ENCODE data around the gene ANAPC5. TPM values are rescaled to one million over a fixed set of nuclear protein-coding genes. Genes with fewer than 3 reads are reported as not detected.
"Not testable (repeated sequence)": the region's sequence is repeated elsewhere in the genome, so short reads cannot be mapped to it uniquely, and the experiment has no call there.

Gene ANAPC5, protein sequence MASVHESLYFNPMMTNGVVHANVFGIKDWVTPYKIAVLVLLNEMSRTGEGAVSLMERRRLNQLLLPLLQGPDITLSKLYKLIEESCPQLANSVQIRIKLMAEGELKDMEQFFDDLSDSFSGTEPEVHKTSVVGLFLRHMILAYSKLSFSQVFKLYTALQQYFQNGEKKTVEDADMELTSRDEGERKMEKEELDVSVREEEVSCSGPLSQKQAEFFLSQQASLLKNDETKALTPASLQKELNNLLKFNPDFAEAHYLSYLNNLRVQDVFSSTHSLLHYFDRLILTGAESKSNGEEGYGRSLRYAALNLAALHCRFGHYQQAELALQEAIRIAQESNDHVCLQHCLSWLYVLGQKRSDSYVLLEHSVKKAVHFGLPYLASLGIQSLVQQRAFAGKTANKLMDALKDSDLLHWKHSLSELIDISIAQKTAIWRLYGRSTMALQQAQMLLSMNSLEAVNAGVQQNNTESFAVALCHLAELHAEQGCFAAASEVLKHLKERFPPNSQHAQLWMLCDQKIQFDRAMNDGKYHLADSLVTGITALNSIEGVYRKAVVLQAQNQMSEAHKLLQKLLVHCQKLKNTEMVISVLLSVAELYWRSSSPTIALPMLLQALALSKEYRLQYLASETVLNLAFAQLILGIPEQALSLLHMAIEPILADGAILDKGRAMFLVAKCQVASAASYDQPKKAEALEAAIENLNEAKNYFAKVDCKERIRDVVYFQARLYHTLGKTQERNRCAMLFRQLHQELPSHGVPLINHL
- polyA plus RNA-seq (ENCODE audit: insufficient read length): 215 TPM
- long read RNA-seq, donor 1, transcript ANAPC5-201 (17 exons, 2,513 nt): major isoform, 6 of 34 reads
- long read RNA-seq, donor 1, transcript ANAPC5-218 (17 exons, 2,400 nt): minor isoform, 5 of 34 reads
- long read RNA-seq, donor 1, partial matches to known transcripts: 17 of 34 reads
- long read RNA-seq, donor 1, other reads (novel, unspliced or antisense): 0 of 34 reads
- long read RNA-seq, donor 2, transcript ANAPC5-203 (2 exons, 1,141 nt): major isoform, 6 of 66 reads
- long read RNA-seq, donor 2, transcript ANAPC5-201 (17 exons, 2,513 nt): minor isoform, 5 of 66 reads
- long read RNA-seq, donor 2, partial matches to known transcripts: 46 of 66 reads
- long read RNA-seq, donor 2, other reads (novel, unspliced or antisense): 0 of 66 reads
- long read RNA-seq, donor 3, transcript ANAPC5-201 (17 exons, 2,513 nt): major isoform, 6 of 79 reads
- long read RNA-seq, donor 3, partial matches to known transcripts: 63 of 79 reads
- long read RNA-seq, donor 3, other reads (novel, unspliced or antisense): 0 of 79 reads
- long read RNA-seq, donor 4, partial matches to known transcripts: 0 of 2 reads
- long read RNA-seq, donor 4, other reads (novel, unspliced or antisense): 0 of 2 reads
- long read RNA-seq, donor 5, transcript ANAPC5-208 (9 exons, 2,077 nt): minor isoform, 6 of 66 reads
- long read RNA-seq, donor 5, transcript ANAPC5-218 (17 exons, 2,400 nt): major isoform, 13 of 66 reads
- long read RNA-seq, donor 5, transcript ANAPC5-201 (17 exons, 2,513 nt): minor isoform, 10 of 66 reads
- long read RNA-seq, donor 5, partial matches to known transcripts: 34 of 66 reads
- long read RNA-seq, donor 5, other reads (novel, unspliced or antisense): 0 of 66 reads
- long read RNA-seq, donor 6, transcript ANAPC5-218 (17 exons, 2,400 nt): major isoform, 7 of 39 reads
- long read RNA-seq, donor 6, partial matches to known transcripts: 20 of 39 reads
- long read RNA-seq, donor 6, other reads (novel, unspliced or antisense): 7 of 39 reads
- long read RNA-seq, donor 7, transcript ANAPC5-201 (17 exons, 2,513 nt): minor isoform, 9 of 61 reads
- long read RNA-seq, donor 7, transcript ANAPC5-218 (17 exons, 2,400 nt): minor isoform, 5 of 61 reads
- long read RNA-seq, donor 7, transcript ANAPC5-203 (2 exons, 1,141 nt): major isoform, 12 of 61 reads
- long read RNA-seq, donor 7, partial matches to known transcripts: 31 of 61 reads
- long read RNA-seq, donor 7, other reads (novel, unspliced or antisense): 0 of 61 reads
- long read RNA-seq, donor 8, transcript ANAPC5-203 (2 exons, 1,141 nt): major isoform, 5 of 21 reads
- long read RNA-seq, donor 8, partial matches to known transcripts: 9 of 21 reads
- long read RNA-seq, donor 8, other reads (novel, unspliced or antisense): 0 of 21 reads

DNA sequence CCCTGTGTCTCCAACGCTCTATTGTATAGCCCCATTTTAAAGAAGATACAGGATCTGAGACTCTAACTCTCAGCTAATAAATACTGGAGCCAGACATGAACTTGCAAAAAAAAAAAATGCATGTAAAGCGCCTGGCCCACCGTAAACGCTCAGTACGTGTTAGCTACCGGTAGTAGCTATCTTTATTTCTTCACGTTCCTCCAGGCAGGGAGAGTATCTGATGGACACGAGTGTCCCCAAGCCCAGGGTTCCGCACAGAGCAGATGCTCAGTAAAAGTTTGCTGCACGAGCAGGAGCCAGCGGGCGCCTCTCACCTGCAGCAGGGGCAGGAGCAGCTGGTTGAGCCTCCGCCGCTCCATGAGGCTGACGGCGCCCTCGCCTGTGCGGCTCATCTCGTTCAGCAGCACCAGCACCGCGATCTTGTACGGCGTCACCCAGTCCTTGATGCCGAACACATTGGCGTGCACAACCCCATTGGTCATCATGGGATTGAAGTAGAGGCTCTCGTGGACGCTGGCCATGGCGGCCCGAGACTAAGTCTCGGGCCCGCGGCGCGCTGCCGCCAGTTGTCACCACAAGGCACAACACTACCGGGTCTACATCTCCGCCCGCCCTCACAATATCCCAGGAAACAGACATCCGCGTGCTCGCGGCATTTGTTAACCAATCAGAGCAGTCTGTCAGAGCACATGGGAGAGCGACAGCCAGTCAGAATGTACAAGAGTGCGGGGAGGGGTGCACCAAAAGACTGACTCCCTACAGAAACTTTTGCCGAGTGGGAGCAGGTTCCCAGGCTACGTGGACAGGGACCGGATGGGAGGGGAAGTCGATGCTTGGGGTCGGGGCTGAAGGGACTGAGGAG lies at the start of gene ANAPC5:
ANAPC5 (minus strand) TSS at position 592 of the 862 bp plus-strand sequence; CDS start at position 521, 71 bp downstream.
- DNase-seq: peak; percentile 98

DNA sequence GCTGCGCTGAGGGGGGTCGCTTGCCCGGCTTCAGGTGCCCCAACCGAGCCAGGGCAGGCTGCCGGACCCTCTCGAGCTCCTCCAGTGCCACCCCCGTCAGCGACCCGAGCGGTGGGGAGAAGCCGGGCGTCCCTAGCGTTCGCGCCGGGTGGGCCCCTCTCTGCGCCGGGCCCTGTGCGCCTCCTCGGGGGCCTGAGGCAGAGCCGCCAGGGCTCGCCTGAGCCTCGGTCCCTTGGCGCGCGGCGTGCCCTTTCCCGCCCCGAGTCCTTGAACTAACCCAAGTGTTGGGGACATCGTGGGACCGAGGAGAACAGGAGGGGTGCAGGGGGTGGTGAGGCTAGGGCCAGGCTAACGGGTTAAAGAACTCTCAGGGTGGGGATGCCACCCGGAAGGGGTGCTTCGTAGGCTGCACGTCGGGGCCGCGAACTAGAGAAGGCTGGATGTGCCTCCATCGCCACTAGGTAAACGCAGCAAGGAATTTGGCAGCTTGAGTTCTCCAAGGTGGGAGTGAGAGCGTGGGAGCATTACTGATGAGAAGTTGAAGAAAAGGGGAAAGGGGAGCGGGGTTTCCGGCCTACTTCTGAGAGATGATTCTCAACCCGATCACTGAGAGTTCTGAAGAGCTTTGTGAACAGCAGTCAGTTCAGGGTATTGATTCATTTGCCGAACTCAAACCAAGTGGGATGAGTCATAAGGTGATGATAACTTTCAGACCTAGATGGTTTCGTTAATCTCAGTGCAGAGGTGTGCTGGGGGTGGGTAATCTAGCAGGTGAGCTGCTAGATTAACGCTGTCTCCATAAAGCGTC lies 48.3 kb upstream of the ANAPC5 start:
- DNase-seq: no peak

DNA sequence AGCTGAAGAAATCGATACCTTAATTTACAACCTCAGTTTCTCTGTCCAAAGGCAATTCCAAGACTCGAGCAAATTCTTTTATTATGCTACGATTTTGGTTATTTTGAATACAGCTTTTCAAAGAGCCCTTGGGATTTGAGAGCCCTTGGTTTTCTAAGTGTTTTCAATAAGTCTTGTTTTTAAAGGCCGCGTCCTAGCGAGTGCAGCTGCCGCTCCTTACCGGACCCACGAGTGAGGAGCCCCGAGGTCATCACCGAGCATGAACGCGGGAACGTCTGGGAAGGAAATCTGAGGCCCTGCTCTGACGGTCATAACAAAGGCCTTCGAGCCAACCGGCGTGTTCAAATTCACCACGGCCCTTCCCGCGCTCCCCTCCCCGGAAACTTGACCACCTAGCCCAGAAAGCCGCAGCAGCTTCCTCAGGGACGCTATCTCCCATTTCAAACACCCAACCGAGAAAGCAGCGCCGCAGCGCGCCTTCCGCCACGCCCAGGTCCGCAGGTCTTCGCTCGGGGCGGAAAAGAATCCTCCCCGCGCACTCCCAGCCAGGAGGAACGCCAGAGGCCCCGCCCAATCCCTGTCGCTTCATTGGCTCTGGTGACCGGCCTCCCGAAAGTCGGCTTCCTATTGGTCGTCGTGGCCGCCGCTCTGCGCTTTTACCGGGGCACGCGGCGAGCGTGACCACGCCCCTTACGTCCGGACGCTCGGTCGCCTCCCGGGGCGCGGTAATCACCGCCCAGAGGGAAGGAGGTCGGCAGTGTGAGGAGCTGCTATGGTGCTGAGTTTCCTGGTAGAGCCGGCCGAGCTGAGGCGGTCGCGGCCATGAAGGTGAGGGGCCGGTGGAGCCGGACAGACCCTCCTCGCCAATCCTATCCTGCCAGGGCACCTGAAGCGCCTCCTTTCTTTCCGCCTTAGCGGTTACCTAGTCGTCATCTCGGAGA lies 47.5 kb upstream of the ANAPC5 start, which contains the start of gene RNF34:
RNF34 (plus strand) TSS at position 728 of the 941 bp plus-strand sequence; CDS start at position 823, 95 bp downstream.
- DNase-seq: peak; percentile 99

DNA sequence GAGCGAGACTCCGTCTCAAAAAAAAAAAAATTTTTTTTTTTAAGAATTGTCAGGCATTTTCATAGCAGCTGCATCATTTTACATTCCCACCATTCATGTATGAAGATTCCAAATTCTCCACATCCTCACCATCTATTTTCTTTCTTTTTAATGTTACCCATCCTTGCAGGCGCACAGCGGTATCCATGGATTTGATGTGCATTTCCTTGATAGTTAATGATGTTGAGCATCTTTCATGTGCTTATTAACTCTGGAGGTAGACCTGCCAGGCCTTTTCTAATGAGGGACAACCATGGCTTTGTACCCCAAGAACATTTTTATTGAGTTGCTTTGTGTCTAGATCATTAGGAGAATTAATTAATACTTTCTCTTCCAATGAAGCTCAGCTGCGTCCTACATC lies 46.1 kb upstream of the ANAPC5 start:
- no peak for DNase-seq

DNA sequence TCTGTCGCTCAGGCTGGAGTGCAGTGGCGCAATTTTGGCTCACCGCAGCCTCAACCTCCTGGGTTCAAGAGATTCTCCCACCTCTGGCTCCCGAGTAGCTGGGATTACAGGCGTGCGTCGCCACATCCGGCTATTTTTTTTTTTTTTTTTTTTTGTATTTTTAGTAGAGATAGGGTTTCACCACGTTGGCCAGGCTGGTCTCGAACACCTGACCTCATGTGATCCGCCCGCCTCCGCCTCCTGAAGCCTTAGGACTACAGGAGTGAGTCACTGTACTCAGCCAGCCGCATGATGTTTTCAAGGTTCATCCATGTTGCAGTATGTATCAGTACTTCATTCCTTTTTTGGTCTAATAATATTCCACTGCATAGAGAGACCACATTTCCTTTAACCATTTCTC lies 45.3 kb upstream of the ANAPC5 start:
- no peak for DNase-seq

DNA sequence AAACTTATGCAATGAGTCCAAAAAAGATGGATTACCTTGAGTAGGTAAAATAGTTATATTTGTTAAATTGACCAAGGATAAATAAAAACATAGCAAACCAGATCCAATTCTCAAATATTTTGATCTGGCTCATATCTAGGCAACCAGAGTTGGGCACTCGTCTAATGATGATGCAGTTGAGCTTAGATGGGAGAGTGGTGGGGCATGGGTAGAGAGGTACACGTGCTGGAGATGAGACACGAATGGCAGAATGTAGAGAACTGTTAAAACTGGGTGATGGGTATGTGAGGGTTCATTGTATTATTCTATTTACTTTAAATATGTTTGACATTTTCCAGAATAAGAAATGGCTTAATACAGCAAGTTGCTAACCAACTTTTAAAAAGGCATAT lies 40.1 kb upstream of the ANAPC5 start:
- no peak for DNase-seq

DNA sequence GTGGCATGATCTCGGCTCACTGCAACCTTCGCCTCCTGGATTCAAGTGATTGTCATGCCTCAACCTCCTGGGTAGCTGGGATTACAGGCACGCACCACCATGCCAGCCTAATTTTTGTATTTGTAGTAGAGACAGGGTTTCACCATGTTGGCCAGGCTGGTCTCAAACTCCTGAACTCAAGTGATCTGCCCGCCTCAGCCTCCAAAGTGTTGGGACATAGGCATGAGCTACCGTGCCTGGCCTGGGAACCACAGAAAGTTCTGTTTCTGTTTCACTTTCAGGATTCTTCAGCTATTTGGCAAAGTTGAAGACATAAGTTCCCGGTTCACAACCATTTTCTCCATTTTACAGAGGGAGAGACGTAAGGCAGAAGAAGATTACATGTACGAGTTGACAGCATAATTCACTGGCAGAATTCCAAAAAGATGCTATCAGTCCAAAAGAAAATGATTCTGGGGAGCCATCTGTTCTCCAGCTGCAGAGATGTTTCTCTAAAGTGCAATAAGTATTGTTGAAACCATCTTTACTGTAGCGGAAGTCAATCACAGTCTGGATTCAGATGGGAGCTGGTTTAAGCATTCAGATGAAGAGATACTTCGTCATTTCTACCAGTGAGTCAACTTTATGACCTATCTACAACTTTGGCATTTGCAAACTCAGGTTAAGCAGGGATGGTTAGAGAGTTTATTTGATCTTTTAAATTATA lies 39.6 kb upstream of the ANAPC5 start:
- DNase-seq: no peak

DNA sequence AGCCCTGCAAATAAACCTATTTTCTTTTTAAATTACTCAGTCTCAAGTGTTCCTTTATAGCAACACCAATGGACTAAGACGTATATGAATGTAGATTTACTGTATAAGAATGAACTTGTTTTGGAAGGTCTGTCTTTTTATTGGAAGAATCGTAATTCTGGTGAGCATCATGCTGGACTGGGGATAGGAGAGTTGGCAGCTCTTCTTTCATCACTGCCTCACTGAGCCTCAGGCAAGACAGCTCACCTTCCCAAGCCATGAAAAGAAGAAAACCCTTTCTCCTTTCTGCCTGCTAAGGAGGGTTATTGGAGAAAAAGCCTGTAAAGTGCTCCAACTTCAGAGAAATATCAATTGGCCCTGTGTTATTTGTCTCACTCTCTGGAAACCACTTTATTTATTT lies 38.6 kb upstream of the ANAPC5 start:
- no peak for DNase-seq

DNA sequence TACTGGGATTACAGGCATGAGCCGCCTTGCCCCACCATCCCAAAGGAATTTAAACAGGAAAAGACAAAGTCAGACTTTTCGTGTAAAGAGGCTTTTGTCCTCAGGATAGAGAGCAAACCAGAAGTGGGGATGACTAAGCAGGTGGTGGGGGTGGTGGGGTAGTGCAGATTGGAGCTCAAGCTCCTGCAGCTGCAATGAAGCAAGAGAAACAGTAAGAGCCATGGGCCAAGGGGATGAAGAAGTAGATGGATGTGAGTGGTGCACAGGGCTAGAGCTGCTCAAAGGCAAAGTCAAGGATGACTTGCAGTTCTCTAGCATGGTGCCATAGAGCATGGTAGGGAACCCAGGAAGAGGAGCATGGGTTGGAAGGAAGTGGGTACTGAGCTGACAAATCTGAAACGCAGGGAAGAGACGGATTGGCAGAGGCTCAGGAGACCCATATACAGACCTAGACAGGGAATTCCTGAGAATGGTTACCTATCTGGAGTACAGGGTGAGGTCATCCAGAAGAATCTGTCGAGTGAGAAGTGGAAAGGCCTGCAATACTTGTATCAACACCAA lies 36.3 kb upstream of the ANAPC5 start:
- no peak for DNase-seq

DNA sequence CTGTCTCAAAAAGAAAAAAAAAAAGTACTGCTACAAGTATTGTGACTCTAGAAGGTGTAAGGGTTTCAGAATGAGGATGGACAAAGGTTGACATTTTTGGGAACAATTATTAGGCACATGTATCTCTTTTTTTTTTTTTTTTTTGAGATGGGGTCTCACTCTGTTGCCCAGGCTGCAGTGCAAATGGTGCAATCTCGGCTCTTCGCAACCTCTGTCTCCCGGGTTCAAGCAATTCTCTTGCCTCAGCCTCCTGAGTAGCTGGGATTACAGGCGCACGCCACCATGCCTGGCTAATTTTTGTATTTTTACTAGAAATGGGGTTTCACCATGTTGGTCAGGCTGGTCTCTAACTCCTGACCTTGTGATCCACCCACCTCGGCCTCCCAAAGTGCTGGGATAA lies 32.7 kb upstream of the ANAPC5 start:
- DNase-seq: not testable (repeated sequence)

DNA sequence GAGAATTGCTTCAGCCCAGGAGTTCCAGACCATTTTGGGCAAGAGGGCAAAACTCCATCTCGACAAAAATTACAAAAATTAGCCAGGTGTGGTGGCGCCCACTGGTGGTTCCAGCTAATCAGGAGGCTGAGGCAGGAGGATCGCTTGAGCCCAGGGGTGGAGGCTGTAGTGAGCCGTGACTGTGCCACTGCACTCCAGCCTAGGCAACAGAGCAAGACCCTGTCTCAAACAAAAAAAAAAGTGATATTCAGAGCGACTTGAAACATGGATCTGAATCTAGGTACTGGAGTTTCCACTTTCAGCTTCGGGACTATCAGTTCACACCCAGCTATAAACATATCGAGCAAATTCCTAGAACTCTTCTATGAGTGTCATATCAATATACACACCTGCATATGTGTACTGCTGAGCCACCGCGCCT lies 31.4 kb upstream of the ANAPC5 start:
- no peak for DNase-seq

DNA sequence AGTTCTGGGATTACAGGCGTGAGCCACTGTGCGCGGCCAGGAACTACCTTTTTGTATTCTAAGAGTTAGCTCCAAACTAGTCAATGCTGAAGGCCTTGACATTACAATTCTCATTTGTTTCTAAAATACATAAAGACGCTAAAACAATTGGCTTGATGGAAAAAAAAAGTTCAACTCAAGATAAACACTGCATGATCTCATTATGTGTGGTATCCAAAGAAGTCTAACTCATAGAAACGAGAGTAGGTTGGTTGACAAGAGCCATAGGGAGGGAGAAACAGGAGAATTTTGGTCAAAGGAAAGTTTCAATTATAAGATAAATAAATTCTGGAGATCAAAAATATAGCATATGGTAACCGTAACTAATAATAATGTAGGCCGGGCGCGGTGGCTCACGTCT lies 27.7 kb upstream of the ANAPC5 start:
- DNase-seq: no peak

DNA sequence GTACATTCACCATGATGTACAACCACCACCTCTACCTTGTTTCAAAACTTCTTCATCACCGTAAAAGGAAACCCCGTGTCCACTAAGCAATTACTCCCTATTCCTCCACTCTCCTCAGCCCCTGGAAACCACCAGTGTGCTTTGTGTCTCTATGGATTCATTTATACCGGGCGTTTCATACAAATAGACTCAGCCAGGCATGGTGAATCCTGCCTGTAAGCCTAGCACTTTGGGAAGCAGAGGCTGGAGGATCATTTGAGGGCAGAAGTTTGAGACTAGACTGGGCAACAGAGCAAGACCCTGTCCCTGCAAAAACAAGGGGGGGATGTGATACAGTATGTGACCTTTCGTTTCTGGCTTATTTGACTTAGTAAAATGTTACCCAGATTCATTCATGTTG lies 26.5 kb upstream of the ANAPC5 start:
- no peak for DNase-seq

DNA sequence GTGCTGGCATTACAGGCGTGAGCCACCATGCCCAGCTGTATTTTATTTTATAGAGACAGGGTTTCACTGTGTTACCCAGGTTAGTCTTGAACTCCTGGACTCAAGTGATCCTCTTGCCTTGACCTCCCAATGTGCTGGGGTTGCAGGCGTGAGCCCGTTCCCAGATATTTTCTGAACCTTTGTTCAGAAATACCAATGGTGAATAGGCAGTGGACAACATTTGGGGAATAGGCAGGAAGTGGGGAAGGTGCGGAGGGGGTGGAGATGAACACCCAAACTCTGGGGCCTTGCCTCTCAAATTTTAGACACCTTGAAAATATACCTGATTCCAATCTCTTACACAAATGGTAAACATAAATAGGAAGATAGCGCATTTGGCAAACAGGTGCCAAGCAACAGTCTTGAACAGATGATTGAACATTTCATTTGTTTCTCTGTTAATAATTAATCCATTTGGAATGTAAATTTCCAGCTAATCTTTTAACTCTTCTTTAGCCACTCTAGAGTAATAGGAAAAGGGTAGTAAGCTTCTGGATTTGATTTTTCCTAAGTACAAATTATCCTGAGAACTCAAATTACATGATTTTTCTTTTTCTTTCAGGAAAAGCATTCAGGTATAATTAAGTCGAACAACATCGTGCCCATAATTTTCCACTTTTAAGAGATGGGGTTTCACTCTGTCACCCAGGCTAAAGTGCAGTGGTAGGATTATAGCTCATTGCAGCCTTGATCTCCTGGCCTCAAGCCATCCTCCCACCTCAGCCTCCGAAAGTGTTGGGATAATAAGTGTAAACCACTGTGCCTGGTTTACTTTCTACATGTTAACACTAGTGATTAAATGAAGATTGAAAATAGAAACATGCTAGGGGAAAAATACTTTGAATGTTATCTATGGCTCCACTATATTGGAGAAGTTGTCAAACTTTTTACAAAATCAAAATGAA lies 24.8 kb upstream of the ANAPC5 start:
- no peak for DNase-seq
